Endothelial cell of umbilical vein (primary cell): ENCODE data around the gene C2orf76. TPM values are rescaled to one million over a fixed set of nuclear protein-coding genes. Genes with fewer than 3 reads are reported as not detected.

ENCODE experiments used
- BruUV-seq: library from RNA; stranded (reverse); fragments of 400-500 nt; replicated peaks from 2 replicates; lab custom pipeline; 2021; lab: Mats Ljungman, UMichigan
- CTCF ChIA-PET: fragments of 300-600, 350-600 bp; sonication (Branson Sonifier 250); formaldehyde crosslinking; loops from one replicate; lab custom pipeline; 2021; ENCODE audit warnings: antibody characterized with exemption, inconsistent platforms; lab: Charles Lee
- POLR2A ChIA-PET: fragments of 300-600, 350-600 bp; sonication (Branson Sonifier 250); formaldehyde crosslinking; loops from one replicate; lab custom pipeline; 2021; ENCODE audit warnings: antibody characterized with exemption, inconsistent platforms; lab: Charles Lee
- DNase-seq: peaks from one replicate; pipeline ENCODE4 v3.0.0-alpha.2; 2011; ENCODE audit warnings: low read depth, low spot score
- FAIRE-seq: peaks from 2 replicates; lab custom pipeline; 2011; peaks lifted over from hg19 to GRCh38; lab: Jason Lieb, UNC
- H2AFZ ChIP-seq: 2 replicates; pipeline ENCODE4 v1.6.0; 2012; ENCODE audit warnings: low read depth, low read length, control low read depth, inconsistent platforms
- H3K27ac ChIP-seq: 2 replicates; pipeline ENCODE4 v1.5.1; 2011; ENCODE audit warnings: low read depth, mild to moderate bottlenecking, control low read depth, low read length, moderate library complexity; ENCODE audit not compliant: insufficient read depth
- H3K27me3 ChIP-seq, 2 experiments: 2 replicates each; pipeline versions ENCODE4 v1.6.0 to v1.6.1; 2011; ENCODE audit warnings: low read length in 2 of 2, mixed read lengths in 1 of 2; ENCODE audit not compliant: control insufficient read depth in 2 of 2, insufficient read depth in 2 of 2
- H3K36me3 ChIP-seq, 2 experiments: 2 replicates in 1 of 2; 3 replicates in 1 of 2; pipeline ENCODE4 v1.5.1; 2011; ENCODE audit warnings: low read length in 2 of 2, mild to moderate bottlenecking in 1 of 2, moderate library complexity in 1 of 2; ENCODE audit not compliant: control insufficient read depth in 2 of 2, insufficient read depth in 2 of 2; ENCODE audit errors: extremely low read depth in 1 of 2
- H3K4me1 ChIP-seq: 3 replicates; pipeline ENCODE4 v1.5.1; 2011; ENCODE audit warnings: mild to moderate bottlenecking, low read length; ENCODE audit not compliant: control insufficient read depth, insufficient read depth; ENCODE audit errors: extremely low read depth
- H3K4me2 ChIP-seq: 2 replicates; pipeline ENCODE4 v1.6.1; 2011; ENCODE audit warnings: low read length, control low read depth, mixed read lengths; ENCODE audit not compliant: insufficient read depth
- H3K4me3 ChIP-seq, 3 experiments: fragments of 200-600 bp in 1 of 3; sonication (generic), shearing (Covaris generic) in 1 of 3; replicated peaks in 1 of 3; 2 replicates each; pipeline ENCODE4 v1.5.1; 2011 to 2016; ENCODE audit warnings: control low read depth in 3 of 3, low read length in 3 of 3, mild to moderate bottlenecking in 2 of 3, inconsistent platforms in 1 of 3, low read depth in 1 of 3, moderate library complexity in 1 of 3; ENCODE audit not compliant: insufficient read depth in 1 of 3
- H3K79me2 ChIP-seq: 2 replicates; pipeline ENCODE4 v1.6.0; 2012; ENCODE audit warnings: low read length, inconsistent platforms; ENCODE audit not compliant: control insufficient read depth, insufficient read depth
- H3K9ac ChIP-seq: replicated peaks from 2 replicates; pipeline ENCODE3; 2011; ENCODE audit warnings: low read length, control low read depth; ENCODE audit not compliant: insufficient read depth; ENCODE audit errors: extremely low read depth
- H3K9me1 ChIP-seq: replicated peaks from 3 replicates; pipeline ENCODE4 v1.6.0; 2011; ENCODE audit warnings: mild to moderate bottlenecking, low read length; ENCODE audit not compliant: control insufficient read depth, insufficient read depth; ENCODE audit errors: extremely low read depth
- H3K9me3 ChIP-seq: replicated peaks from 2 replicates; pipeline ENCODE4 v1.5.1; 2012; ENCODE audit warnings: low read length, inconsistent platforms; ENCODE audit not compliant: control insufficient read depth, insufficient read depth
- H4K20me1 ChIP-seq: replicated peaks from 2 replicates; pipeline ENCODE3; 2011; ENCODE audit warnings: mild to moderate bottlenecking, low read length; ENCODE audit not compliant: control insufficient read depth, insufficient read depth; ENCODE audit errors: extremely low read depth
- CTCF ChIP-seq, 2 donors: IDR thresholded peaks; 1 replicate in 1 of 2; 2 replicates in 1 of 2; pipeline ENCODE4 v1.5.1; 2011; ENCODE audit warnings: low read length in 2 of 2, mild to moderate bottlenecking in 2 of 2, moderate library complexity in 2 of 2, control low read depth in 1 of 2, inconsistent platforms in 1 of 2, low read depth in 1 of 2; ENCODE audit not compliant: insufficient read depth in 1 of 2; ENCODE audit errors: extremely low read depth in 1 of 2
- JUN ChIP-seq: IDR thresholded peaks from 2 replicates; pipeline ENCODE4 v1.6.1; 2011; ENCODE audit warnings: borderline replicate concordance, low read depth; ENCODE audit not compliant: insufficient read length, insufficient read depth
- MAX ChIP-seq: IDR thresholded peaks from 2 replicates; pipeline ENCODE4 v1.6.1; 2011; ENCODE audit not compliant: insufficient read depth, insufficient read length
- MYC ChIP-seq: IDR thresholded peaks from one replicate; pipeline ENCODE4 v1.6.1; 2011; ENCODE audit warnings: mild to moderate bottlenecking, low read depth, low read length
- POLR2A ChIP-seq: IDR thresholded peaks from 2 replicates; pipeline ENCODE4 v1.6.1; 2012; ENCODE audit warnings: low read depth, mild to moderate bottlenecking, control low read depth, low read length
- dilution Hi-C: fragments of 300-500 bp; cut with MboI; formaldehyde crosslinking; loops from one replicate; pipeline ENCODE4 v1.15.0; 2019; ENCODE audit warnings: low sequenced_read_pairs; ENCODE audit not compliant: extremely low pct_ligation_motif_present
- intact Hi-C: fragments of 100-400 bp; cut with micrococcal nuclease; formaldehyde crosslinking; loops from one replicate; pipeline ENCODE4 v1.10.0; 2022
- polyA plus RNA-seq, 4 experiments: library from polyadenylated mRNA; depleted of rRNA in 3 of 4; stranded (reverse) in 3 of 4; unstranded in 1 of 4; fragments of >200 nt; gene quantifications; 2 replicates each; pipeline versions ENCODE4 v1.2.1 to v1.2.3, GENCODE V29; 2011 to 2012; ENCODE audit warnings: missing spikeins in 1 of 4
- total RNA-seq: library from RNA; stranded (reverse); gene quantifications from 2 replicates; pipeline ENCODE4 v1.2.3, GENCODE V29; 2021

C2orf76 gene
- total and polyA plus RNA-seq, 2 donors (not counting 3 experiments of a cell fraction or from before 2014, with no cell fraction given) = 7.4 to 12.1 TPM

GRCh38 chr2:119402645-119403560 lies 36.3 kb upstream of the C2orf76 start:
- no peak for FAIRE-seq
- ChIA-PET CTCF (no interaction called here), POLR2A (no interaction called here)
- Histone ChIP-seq H3K9ac (no peak overlapping the region), H3K9me1 (no peaks in the 10 kb centered on the region), H3K4me3 (no peak overlapping the region), H3K27ac (no peak overlapping the region), H2AFZ (no peak overlapping the region), H3K36me3 (no peaks in the 10 kb centered on the region), H3K27me3 (peaks cover 0 to 2% of the 10 kb centered on the region in 2 experiments), H3K9me3 (no peaks in the 10 kb centered on the region), H3K79me2 (no peaks in the 10 kb centered on the region), H3K4me1 (no peaks in the 10 kb centered on the region), H4K20me1 (no peaks in the 10 kb centered on the region), H3K4me2 (no peak overlapping the region)
- DNase-seq = no peak
- TF ChIP-seq CTCF (IDR thresholded peaks at IDR 0.05; ENCODE audit: extremely low read depth in 1 of 2, insufficient read depth in 1 of 2, low read depth in 1 of 2, low read length in 2 of 2) (no peak), MYC (no peak), JUN (no peak), MAX (no peak), POLR2A (no peak)
- BruUV-seq = no TSS peak
- intact Hi-C loops = no loop called here
- dilution Hi-C loops = no loop called here
